ENCODE results near the gene HAND2.

Gene HAND2

GRCh38 chr4:173501592-173502150 lies 28.4 kb downstream of the HAND2 start:
- no peak for DNase-seq (ENCODE audit: low spot score)

- no peak for DNase-seq (ENCODE audit: low spot score)
These were observed 29.0 kb downstream of the HAND2 start for GRCh38 chr4:173500841-173501591.

- no peak for DNase-seq (ENCODE audit: low spot score)
These were observed 30.1 kb downstream of the HAND2 start for GRCh38 chr4:173499658-173500535.

- no peak for DNase-seq (ENCODE audit: low spot score)
These were observed 31.3 kb downstream of the HAND2 start for GRCh38 chr4:173498771-173499170.

- DNase-seq (ENCODE audit: low spot score) = no peak
These were observed 32.0 kb downstream of the HAND2 start for GRCh38 chr4:173498023-173498422.

- DNase-seq (ENCODE audit: low spot score) = peak; percentile 70
These were observed 35.7 kb downstream of the HAND2 start for GRCh38 chr4:173494013-173494970.

- DNase-seq (ENCODE audit: low spot score) = no peak
These were observed 37.0 kb downstream of the HAND2 start for GRCh38 chr4:173493041-173493440.

GRCh38 chr4:173492315-173492714 lies 37.7 kb downstream of the HAND2 start:
- no peak for DNase-seq (ENCODE audit: low spot score)

- peak; percentile 54 for DNase-seq (ENCODE audit: low spot score)
These were observed 39.1 kb downstream of the HAND2 start for GRCh38 chr4:173490817-173491528.

- DNase-seq (ENCODE audit: low spot score) = no peak
These were observed 39.8 kb downstream of the HAND2 start for GRCh38 chr4:173490256-173490655.

- DNase-seq (ENCODE audit: low spot score) = no peak
These were observed 40.5 kb downstream of the HAND2 start for GRCh38 chr4:173489514-173489913.

- no peak for DNase-seq (ENCODE audit: low spot score)
These were observed 41.4 kb downstream of the HAND2 start for GRCh38 chr4:173488656-173489055.

- DNase-seq (ENCODE audit: low spot score) = no peak
These were observed 42.0 kb downstream of the HAND2 start for GRCh38 chr4:173488074-173488473.

- no peak for DNase-seq (ENCODE audit: low spot score)
These were observed 43.2 kb downstream of the HAND2 start for GRCh38 chr4:173486714-173487392.

GRCh38 chr4:173485164-173485563 lies 44.9 kb downstream of the HAND2 start:
- peak; percentile 35 for DNase-seq (ENCODE audit: low spot score)

- no peak for DNase-seq (ENCODE audit: low spot score)
These were observed 47.6 kb downstream of the HAND2 start for GRCh38 chr4:173482330-173482931.

GRCh38 chr4:173478913-173479283 lies 51.1 kb downstream of the HAND2 start:
- no peak for DNase-seq (ENCODE audit: low spot score)

GRCh38 chr4:173478201-173478912 lies 51.7 kb downstream of the HAND2 start:
- DNase-seq (ENCODE audit: low spot score) = no peak

GRCh38 chr4:173477016-173477415 lies 53.0 kb downstream of the HAND2 start:
- DNase-seq (ENCODE audit: low spot score) = no peak
